Progenitor cell of endocrine pancreas (in vitro differentiated cells): ENCODE results near the gene SLC26A5. TPM values are rescaled to one million over a fixed set of nuclear protein-coding genes. Genes with fewer than 3 reads are reported as not detected.

Experiments
- DNase-seq: peaks from one replicate; pipeline ENCODE4 v3.0.0; 2021; ENCODE audit warnings: low spot score; ENCODE audit not compliant: unreplicated experiment
- H3K27ac Mint-ChIP-seq: 2 replicates; pipeline ENCODE4 v1.8.0; 2021; ENCODE audit warnings: mild to moderate bottlenecking, moderate library complexity, mixed read lengths
- H3K27me3 Mint-ChIP-seq: 2 replicates; pipeline ENCODE4 v1.8.0; 2021; ENCODE audit warnings: mixed read lengths
- H3K36me3 Mint-ChIP-seq: 2 replicates; pipeline ENCODE4 v1.8.0; 2022; ENCODE audit warnings: mixed read lengths; ENCODE audit not compliant: insufficient read depth
- H3K4me1 Mint-ChIP-seq: 2 replicates; pipeline ENCODE4 v1.8.0; 2021; ENCODE audit warnings: low read depth, mixed read lengths
- H3K4me3 Mint-ChIP-seq: 2 replicates; pipeline ENCODE4 v1.8.0; 2021; ENCODE audit warnings: low read depth, mild to moderate bottlenecking, moderate library complexity, mixed read lengths
- H3K9me3 Mint-ChIP-seq: 2 replicates; pipeline ENCODE4 v1.8.0; 2021; ENCODE audit warnings: low read depth, mixed read lengths
- CTCF ChIP-seq: fragments of 200-600 bp; sonication (generic); IDR thresholded peaks from one replicate; pipeline ENCODE4 v1.5.0; 2021; ENCODE audit warnings: antibody characterized with exemption, mild to moderate bottlenecking; ENCODE audit not compliant: unreplicated experiment
- total RNA-seq: library from RNA; stranded (reverse); gene quantifications from 2 replicates; pipeline ENCODE4 v1.2.1, GENCODE V29; 2021

Gene SLC26A5
- total RNA-seq, 1 donor from 2014 or later, result 0.17 TPM

- H3K36me3 Mint-ChIP-seq, result no peaks in the 10 kb centered on the region
- DNase-seq, result no peak
- no peaks in the 10 kb centered on the region for H3K9me3 Mint-ChIP-seq
- no peak overlapping the region for H3K27ac Mint-ChIP-seq
- no peaks in the 10 kb centered on the region for H3K27me3 Mint-ChIP-seq
- no peaks in the 10 kb centered on the region for H3K4me1 Mint-ChIP-seq
- H3K4me3 Mint-ChIP-seq, result no peak overlapping the region
- no peak for TF ChIP-seq CTCF
Observed at GRCh38 chr7:103391150-103391549, 54.9 kb downstream of the SLC26A5 start.

GRCh38 chr7:103389263-103389662 lies 56.7 kb downstream of the SLC26A5 start:
- no peak overlapping the region for H3K27ac Mint-ChIP-seq
- no peak for DNase-seq
- no peaks in the 10 kb centered on the region for H3K4me1 Mint-ChIP-seq
- TF ChIP-seq CTCF, result no peak
- no peaks in the 10 kb centered on the region for H3K36me3 Mint-ChIP-seq
- H3K4me3 Mint-ChIP-seq, result no peak overlapping the region
- no peaks in the 10 kb centered on the region for H3K9me3 Mint-ChIP-seq
- no peaks in the 10 kb centered on the region for H3K27me3 Mint-ChIP-seq

GRCh38 chr7:103388469-103389140 lies 57.4 kb downstream of the SLC26A5 start:
- DNase-seq, result no peak
- no peaks in the 10 kb centered on the region for H3K36me3 Mint-ChIP-seq
- H3K4me3 Mint-ChIP-seq, result no peak overlapping the region
- no peak for TF ChIP-seq CTCF
- no peaks in the 10 kb centered on the region for H3K9me3 Mint-ChIP-seq
- H3K27ac Mint-ChIP-seq, result no peak overlapping the region
- H3K4me1 Mint-ChIP-seq, result no peaks in the 10 kb centered on the region
- H3K27me3 Mint-ChIP-seq, result no peaks in the 10 kb centered on the region

GRCh38 chr7:103387242-103387641 lies 58.8 kb downstream of the SLC26A5 start:
- no peaks in the 10 kb centered on the region for H3K9me3 Mint-ChIP-seq
- H3K27me3 Mint-ChIP-seq, result no peaks in the 10 kb centered on the region
- H3K36me3 Mint-ChIP-seq, result no peaks in the 10 kb centered on the region
- TF ChIP-seq CTCF, result no peak
- H3K4me1 Mint-ChIP-seq, result no peaks in the 10 kb centered on the region
- H3K27ac Mint-ChIP-seq, result no peak overlapping the region
- H3K4me3 Mint-ChIP-seq, result no peak overlapping the region
- no peak for DNase-seq

GRCh38 chr7:103382032-103382402 lies 64.0 kb downstream of the SLC26A5 start:
- Mint-ChIP-seq H3K4me3 (no peak overlapping the region), H3K36me3 (no peaks in the 10 kb centered on the region), H3K27me3 (no peaks in the 10 kb centered on the region), H3K9me3 (no peaks in the 10 kb centered on the region), H3K27ac (no peak overlapping the region), H3K4me1 (no peaks in the 10 kb centered on the region)
- no peak for DNase-seq
- TF ChIP-seq CTCF, result no peak
